Endothelial cell of umbilical vein (primary cell): Measurements from ENCODE around the gene TDRD9. TPM values are rescaled to one million over a fixed set of nuclear protein-coding genes. Genes with fewer than 3 reads are reported as not detected.

ENCODE experiments used
- BruUV-seq: library from RNA; stranded (reverse); fragments of 400-500 nt; replicated peaks from 2 replicates; lab custom pipeline; 2021; lab: Mats Ljungman, UMichigan
- CTCF ChIA-PET: fragments of 300-600, 350-600 bp; sonication (Branson Sonifier 250); formaldehyde crosslinking; loops from one replicate; lab custom pipeline; 2021; ENCODE audit warnings: antibody characterized with exemption, inconsistent platforms; lab: Charles Lee
- POLR2A ChIA-PET: fragments of 300-600, 350-600 bp; sonication (Branson Sonifier 250); formaldehyde crosslinking; loops from one replicate; lab custom pipeline; 2021; ENCODE audit warnings: antibody characterized with exemption, inconsistent platforms; lab: Charles Lee
- DNase-seq: peaks from one replicate; pipeline ENCODE4 v3.0.0-alpha.2; 2011; ENCODE audit warnings: low read depth, low spot score
- FAIRE-seq: peaks from 2 replicates; lab custom pipeline; 2011; peaks lifted over from hg19 to GRCh38; lab: Jason Lieb, UNC
- H2AFZ ChIP-seq: 2 replicates; pipeline ENCODE4 v1.6.0; 2012; ENCODE audit warnings: low read depth, low read length, control low read depth, inconsistent platforms
- H3K27ac ChIP-seq: 2 replicates; pipeline ENCODE4 v1.5.1; 2011; ENCODE audit warnings: low read depth, mild to moderate bottlenecking, control low read depth, low read length, moderate library complexity; ENCODE audit not compliant: insufficient read depth
- H3K27me3 ChIP-seq, 2 experiments: 2 replicates each; pipeline versions ENCODE4 v1.6.0 to v1.6.1; 2011; ENCODE audit warnings: low read length in 2 of 2, mixed read lengths in 1 of 2; ENCODE audit not compliant: control insufficient read depth in 2 of 2, insufficient read depth in 2 of 2
- H3K36me3 ChIP-seq, 2 experiments: 2 replicates in 1 of 2; 3 replicates in 1 of 2; pipeline ENCODE4 v1.5.1; 2011; ENCODE audit warnings: low read length in 2 of 2, mild to moderate bottlenecking in 1 of 2, moderate library complexity in 1 of 2; ENCODE audit not compliant: control insufficient read depth in 2 of 2, insufficient read depth in 2 of 2; ENCODE audit errors: extremely low read depth in 1 of 2
- H3K4me1 ChIP-seq: 3 replicates; pipeline ENCODE4 v1.5.1; 2011; ENCODE audit warnings: mild to moderate bottlenecking, low read length; ENCODE audit not compliant: control insufficient read depth, insufficient read depth; ENCODE audit errors: extremely low read depth
- H3K4me2 ChIP-seq: 2 replicates; pipeline ENCODE4 v1.6.1; 2011; ENCODE audit warnings: low read length, control low read depth, mixed read lengths; ENCODE audit not compliant: insufficient read depth
- H3K4me3 ChIP-seq, 3 experiments: fragments of 200-600 bp in 1 of 3; sonication (generic), shearing (Covaris generic) in 1 of 3; replicated peaks in 1 of 3; 2 replicates each; pipeline ENCODE4 v1.5.1; 2011 to 2016; ENCODE audit warnings: control low read depth in 3 of 3, low read length in 3 of 3, mild to moderate bottlenecking in 2 of 3, inconsistent platforms in 1 of 3, low read depth in 1 of 3, moderate library complexity in 1 of 3; ENCODE audit not compliant: insufficient read depth in 1 of 3
- H3K79me2 ChIP-seq: 2 replicates; pipeline ENCODE4 v1.6.0; 2012; ENCODE audit warnings: low read length, inconsistent platforms; ENCODE audit not compliant: control insufficient read depth, insufficient read depth
- H3K9ac ChIP-seq: replicated peaks from 2 replicates; pipeline ENCODE3; 2011; ENCODE audit warnings: low read length, control low read depth; ENCODE audit not compliant: insufficient read depth; ENCODE audit errors: extremely low read depth
- H3K9me1 ChIP-seq: replicated peaks from 3 replicates; pipeline ENCODE4 v1.6.0; 2011; ENCODE audit warnings: mild to moderate bottlenecking, low read length; ENCODE audit not compliant: control insufficient read depth, insufficient read depth; ENCODE audit errors: extremely low read depth
- H3K9me3 ChIP-seq: replicated peaks from 2 replicates; pipeline ENCODE4 v1.5.1; 2012; ENCODE audit warnings: low read length, inconsistent platforms; ENCODE audit not compliant: control insufficient read depth, insufficient read depth
- H4K20me1 ChIP-seq: replicated peaks from 2 replicates; pipeline ENCODE3; 2011; ENCODE audit warnings: mild to moderate bottlenecking, low read length; ENCODE audit not compliant: control insufficient read depth, insufficient read depth; ENCODE audit errors: extremely low read depth
- EZH2 ChIP-seq: IDR thresholded peaks from 2 replicates; pipeline ENCODE4 v1.6.1; 2012; ENCODE audit warnings: borderline replicate concordance, low read depth, mild to moderate bottlenecking, moderate library complexity, low read length, inconsistent platforms; ENCODE audit not compliant: severe bottlenecking
- FOS ChIP-seq: IDR thresholded peaks from 2 replicates; pipeline ENCODE4 v1.6.1; 2011; ENCODE audit warnings: mild to moderate bottlenecking, low read length, moderate library complexity, borderline replicate concordance; ENCODE audit not compliant: insufficient read depth
- GATA2 ChIP-seq: IDR thresholded peaks from 2 replicates; pipeline ENCODE4 v1.7.0; 2011; ENCODE audit warnings: low read depth, mild to moderate bottlenecking, moderate library complexity, mixed read lengths, low read length; ENCODE audit not compliant: insufficient read length, insufficient read depth
- JUN ChIP-seq: IDR thresholded peaks from 2 replicates; pipeline ENCODE4 v1.6.1; 2011; ENCODE audit warnings: borderline replicate concordance, low read depth; ENCODE audit not compliant: insufficient read length, insufficient read depth
- MYC ChIP-seq: IDR thresholded peaks from one replicate; pipeline ENCODE4 v1.6.1; 2011; ENCODE audit warnings: mild to moderate bottlenecking, low read depth, low read length
- POLR2A ChIP-seq: IDR thresholded peaks from 2 replicates; pipeline ENCODE4 v1.6.1; 2012; ENCODE audit warnings: low read depth, mild to moderate bottlenecking, control low read depth, low read length
- POLR2AphosphoS5 ChIP-seq: IDR thresholded peaks from 2 replicates; pipeline ENCODE4 v1.6.1; 2012; ENCODE audit warnings: low read depth, mild to moderate bottlenecking, control low read depth, low read length, moderate library complexity; ENCODE audit not compliant: insufficient read depth
- dilution Hi-C: fragments of 300-500 bp; cut with MboI; formaldehyde crosslinking; loops from one replicate; pipeline ENCODE4 v1.15.0; 2019; ENCODE audit warnings: low sequenced_read_pairs; ENCODE audit not compliant: extremely low pct_ligation_motif_present
- intact Hi-C: fragments of 100-400 bp; cut with micrococcal nuclease; formaldehyde crosslinking; loops from one replicate; pipeline ENCODE4 v1.10.0; 2022
- polyA plus RNA-seq, 4 experiments: library from polyadenylated mRNA; depleted of rRNA in 3 of 4; stranded (reverse) in 3 of 4; unstranded in 1 of 4; fragments of >200 nt; gene quantifications; 2 replicates each; pipeline versions ENCODE4 v1.2.1 to v1.2.3, GENCODE V29; 2011 to 2012; ENCODE audit warnings: missing spikeins in 1 of 4
- total RNA-seq: library from RNA; stranded (reverse); gene quantifications from 2 replicates; pipeline ENCODE4 v1.2.3, GENCODE V29; 2021
- TF ChIP-seq, protein P1 (sequence below): IDR thresholded peaks from 2 replicates; pipeline ENCODE4 v1.6.1; 2011; ENCODE audit not compliant: insufficient read depth, insufficient read length
- TF ChIP-seq, protein P2 (sequence below), 2 donors: IDR thresholded peaks; 1 replicate in 1 of 2; 2 replicates in 1 of 2; pipeline ENCODE4 v1.5.1; 2011; ENCODE audit warnings: low read length in 2 of 2, mild to moderate bottlenecking in 2 of 2, moderate library complexity in 2 of 2, control low read depth in 1 of 2, inconsistent platforms in 1 of 2, low read depth in 1 of 2; ENCODE audit not compliant: insufficient read depth in 1 of 2; ENCODE audit errors: extremely low read depth in 1 of 2

The TDRD9 gene
- total and polyA plus RNA-seq, 2 donors (not counting 3 experiments of a cell fraction or from before 2014, with no cell fraction given): 0.52 to 1.4 TPM

DNA sequence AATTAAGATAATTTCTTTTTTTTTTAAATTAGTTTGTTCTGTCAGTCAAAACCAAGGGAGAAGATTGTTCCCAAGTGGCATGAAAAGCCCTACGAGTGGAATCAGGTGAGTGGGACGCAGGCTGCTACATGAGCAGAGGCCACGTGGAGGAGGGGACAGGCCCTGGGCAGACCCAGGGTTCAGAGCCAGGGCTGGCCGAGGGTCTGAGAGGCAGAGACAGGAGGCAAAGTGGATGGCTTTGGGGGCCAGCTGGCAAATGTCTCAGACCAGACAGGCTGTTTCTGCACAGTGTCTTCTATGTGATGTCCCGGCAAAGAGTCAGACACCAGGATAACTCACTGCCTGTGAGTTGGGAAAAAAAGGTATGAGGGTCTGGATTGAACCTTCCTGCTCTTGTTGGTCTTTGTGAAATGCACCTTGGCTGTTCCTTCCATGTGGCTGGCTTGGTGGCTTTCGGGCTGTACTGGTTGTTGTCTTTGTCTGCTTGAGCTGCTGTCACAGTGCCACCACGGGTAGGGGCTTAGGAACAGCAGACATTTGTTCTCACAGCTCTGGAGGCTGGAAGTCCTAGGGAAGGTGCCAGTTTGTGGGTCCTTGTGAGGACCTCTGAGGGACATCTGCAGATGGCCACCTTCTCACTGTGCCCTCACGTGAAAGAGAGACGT is 121.5 kb downstream of the TDRD9 start:
- dilution Hi-C loops: no loop called here
- Histone ChIP-seq H3K79me2 (no peaks in the 10 kb centered on the region), H3K36me3 (no peaks in the 10 kb centered on the region), H3K4me1 (no peaks in the 10 kb centered on the region), H3K9me1 (no peaks in the 10 kb centered on the region), H2AFZ (no peak overlapping the region), H3K4me2 (no peak overlapping the region), H3K27me3 (no peaks in the 10 kb centered on the region), H3K9me3 (no peaks in the 10 kb centered on the region), H3K27ac (no peak overlapping the region), H4K20me1 (no peaks in the 10 kb centered on the region), H3K4me3 (no peak overlapping the region), H3K9ac (no peak overlapping the region)
- ChIA-PET CTCF (interaction anchor here (1.4 kb wide), 1 partner anchor 12 kb away, joined by 3 read pairs; no protein-coding TSS in a partner anchor), POLR2A (no interaction called here)
- DNase-seq: no peak
- no peak for FAIRE-seq
- intact Hi-C loops: no loop called here
- no TSS peak for BruUV-seq
- TF ChIP-seq EZH2 (no peak), POLR2A (no peak), POLR2AphosphoS5 (no peak)

DNA sequence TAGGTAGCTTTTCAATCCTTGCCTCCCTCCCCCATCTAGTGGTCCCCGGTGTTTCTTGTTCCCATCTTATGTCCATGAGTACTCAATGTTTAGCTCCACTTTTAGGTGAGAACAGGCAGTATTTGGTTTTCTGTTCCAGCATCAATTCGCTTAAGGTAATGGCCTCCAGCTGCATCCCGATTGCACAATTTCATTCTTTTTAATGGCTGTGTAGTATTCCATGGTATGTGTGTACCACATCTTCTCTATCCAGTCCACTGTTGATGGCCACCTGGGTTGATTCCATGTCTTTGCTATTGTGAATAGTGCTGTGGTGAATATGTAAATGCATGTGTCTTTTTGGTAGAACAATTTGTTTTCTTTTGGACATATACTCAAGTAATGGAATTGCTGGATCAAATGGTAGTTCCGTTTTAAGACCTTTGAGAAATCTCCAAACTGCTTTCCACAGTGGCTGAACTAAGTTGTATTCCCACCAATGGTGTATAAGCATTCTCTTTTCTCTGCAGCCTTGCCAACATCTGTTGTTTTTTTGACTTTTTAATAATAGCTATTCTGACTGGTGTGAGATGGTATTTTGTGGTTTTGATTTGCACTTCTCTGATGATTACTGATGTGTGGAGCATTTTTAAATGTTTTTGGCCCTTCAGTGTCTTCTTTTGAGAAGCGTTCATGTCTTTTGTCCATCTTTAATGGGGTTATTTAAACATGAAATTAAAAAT is 123.0 kb downstream of the TDRD9 start:
- POLR2A ChIA-PET: no interaction called here

More for the DNA sequence above, 123.0 kb downstream of the TDRD9 start:
- Histone ChIP-seq H3K9me1 (no peaks in the 10 kb centered on the region), H3K9me3 (no peaks in the 10 kb centered on the region), H3K4me3 (no peak overlapping the region), H3K9ac (no peak overlapping the region), H3K4me1 (no peaks in the 10 kb centered on the region), H3K36me3 (no peaks in the 10 kb centered on the region), H3K79me2 (no peaks in the 10 kb centered on the region), H3K27ac (no peak overlapping the region), H3K4me2 (no peak overlapping the region), H4K20me1 (no peaks in the 10 kb centered on the region), H2AFZ (no peak overlapping the region), H3K27me3 (peaks cover 0 to 2% of the 10 kb centered on the region in 2 experiments)
- dilution Hi-C loops (no loop called here), intact Hi-C loops (no loop called here)
- CTCF ChIA-PET: no interaction called here
- no TSS peak for BruUV-seq
- DNase-seq (no peak), FAIRE-seq (no peak)
- TF ChIP-seq POLR2AphosphoS5: no peak
- no peak for TF ChIP-seq FOS
- no peak for TF ChIP-seq GATA2
- no peak for TF ChIP-seq JUN
- TF ChIP-seq POLR2A: no peak
- no peak for TF ChIP-seq MYC
- TF ChIP-seq EZH2: no peak
- TF ChIP-seq, protein P1, sequence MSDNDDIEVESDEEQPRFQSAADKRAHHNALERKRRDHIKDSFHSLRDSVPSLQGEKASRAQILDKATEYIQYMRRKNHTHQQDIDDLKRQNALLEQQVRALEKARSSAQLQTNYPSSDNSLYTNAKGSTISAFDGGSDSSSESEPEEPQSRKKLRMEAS: no peak
- TF ChIP-seq, protein P2, sequence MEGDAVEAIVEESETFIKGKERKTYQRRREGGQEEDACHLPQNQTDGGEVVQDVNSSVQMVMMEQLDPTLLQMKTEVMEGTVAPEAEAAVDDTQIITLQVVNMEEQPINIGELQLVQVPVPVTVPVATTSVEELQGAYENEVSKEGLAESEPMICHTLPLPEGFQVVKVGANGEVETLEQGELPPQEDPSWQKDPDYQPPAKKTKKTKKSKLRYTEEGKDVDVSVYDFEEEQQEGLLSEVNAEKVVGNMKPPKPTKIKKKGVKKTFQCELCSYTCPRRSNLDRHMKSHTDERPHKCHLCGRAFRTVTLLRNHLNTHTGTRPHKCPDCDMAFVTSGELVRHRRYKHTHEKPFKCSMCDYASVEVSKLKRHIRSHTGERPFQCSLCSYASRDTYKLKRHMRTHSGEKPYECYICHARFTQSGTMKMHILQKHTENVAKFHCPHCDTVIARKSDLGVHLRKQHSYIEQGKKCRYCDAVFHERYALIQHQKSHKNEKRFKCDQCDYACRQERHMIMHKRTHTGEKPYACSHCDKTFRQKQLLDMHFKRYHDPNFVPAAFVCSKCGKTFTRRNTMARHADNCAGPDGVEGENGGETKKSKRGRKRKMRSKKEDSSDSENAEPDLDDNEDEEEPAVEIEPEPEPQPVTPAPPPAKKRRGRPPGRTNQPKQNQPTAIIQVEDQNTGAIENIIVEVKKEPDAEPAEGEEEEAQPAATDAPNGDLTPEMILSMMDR (IDR thresholded peaks at IDR 0.05; ENCODE audit: extremely low read depth in 1 of 2, insufficient read depth in 1 of 2, low read depth in 1 of 2, low read length in 2 of 2): no peak
